GM18861 (cell line): ENCODE data around the gene TMTC1.

Experiments
- ATAC-seq: cut with Tn5 transposase; IDR thresholded peaks from one replicate; pipeline ENCODE4 v1.9.1; 2021; ENCODE audit not compliant: unreplicated experiment

The TMTC1 gene

GRCh38 chr12:29713729-29714128 lies 70.0 kb downstream of the TMTC1 start:
- ATAC-seq = no peak

GRCh38 chr12:29711381-29711780 lies 72.4 kb downstream of the TMTC1 start:
- ATAC-seq = no peak

GRCh38 chr12:29710104-29710503 lies 73.6 kb downstream of the TMTC1 start:
- ATAC-seq = no peak

- ATAC-seq = no peak
Observed at GRCh38 chr12:29709496-29710040, 74.2 kb downstream of the TMTC1 start.

- ATAC-seq = no peak
Observed at GRCh38 chr12:29709054-29709453, 74.7 kb downstream of the TMTC1 start.

GRCh38 chr12:29707846-29708245 lies 75.9 kb downstream of the TMTC1 start:
- ATAC-seq = no peak

- ATAC-seq = no peak
Observed at GRCh38 chr12:29706311-29706710, 77.4 kb downstream of the TMTC1 start.

GRCh38 chr12:29703528-29703927 lies 80.2 kb downstream of the TMTC1 start:
- no peak for ATAC-seq

- no peak for ATAC-seq
Observed at GRCh38 chr12:29702972-29703371, 80.8 kb downstream of the TMTC1 start.

GRCh38 chr12:29702222-29702621 lies 81.5 kb downstream of the TMTC1 start:
- no peak for ATAC-seq

GRCh38 chr12:29700761-29701481 lies 82.8 kb downstream of the TMTC1 start:
- no peak for ATAC-seq

GRCh38 chr12:29698756-29699155 lies 85.0 kb downstream of the TMTC1 start:
- no peak for ATAC-seq

GRCh38 chr12:29695800-29696199 lies 87.9 kb downstream of the TMTC1 start:
- ATAC-seq = no peak

GRCh38 chr12:29695026-29695425 lies 88.7 kb downstream of the TMTC1 start:
- no peak for ATAC-seq

GRCh38 chr12:29694002-29694401 lies 89.7 kb downstream of the TMTC1 start:
- no peak for ATAC-seq

- peak; percentile 73 for ATAC-seq
Observed at GRCh38 chr12:29692237-29692636, 91.5 kb downstream of the TMTC1 start.

GRCh38 chr12:29691161-29691854 lies 92.4 kb downstream of the TMTC1 start:
- no peak for ATAC-seq

- no peak for ATAC-seq
Observed at GRCh38 chr12:29690728-29691127, 93.0 kb downstream of the TMTC1 start.

GRCh38 chr12:29688914-29689313 lies 94.8 kb downstream of the TMTC1 start:
- ATAC-seq = no peak

GRCh38 chr12:29682088-29682487 lies 101.7 kb downstream of the TMTC1 start:
- no peak for ATAC-seq

GRCh38 chr12:29681370-29681769 lies 102.4 kb downstream of the TMTC1 start:
- ATAC-seq = no peak

GRCh38 chr12:29676676-29677075 lies 107.1 kb downstream of the TMTC1 start:
- no peak for ATAC-seq
